Stomach (tissue), 9 donors: ENCODE measurements around the gene PANK2. TPM values are rescaled to one million over a fixed set of nuclear protein-coding genes. Genes with fewer than 3 reads are reported as not detected.

ENCODE experiments used
- DNase-seq, 2 donors: peaks; one replicate each; pipeline versions ENCODE4 v3.0.0 to v3.0.0-alpha.2; 2013 to 2019
- H3K27ac ChIP-seq, 5 donors: fragments of 200-600 bp in 4 of 5; sonication (generic) in 4 of 5; one replicate each; pipeline ENCODE4 v1.5.1; 2013 to 2019; ENCODE audit warnings: mild to moderate bottlenecking in 1 of 5, moderate library complexity in 1 of 5
- H3K27me3 ChIP-seq, 3 donors: fragments of 200-600 bp; sonication (generic); one replicate each; pipeline ENCODE4 v1.5.1; 2017 to 2019; ENCODE audit warnings: mixed run types in 1 of 3
- H3K36me3 ChIP-seq, 4 donors: fragments of 200-600 bp; sonication (generic); 1 replicate in 3 of 4; 2 replicates in 1 of 4; pipeline ENCODE4 v1.5.1; 2016 to 2019
- H3K4me1 ChIP-seq, 4 donors: fragments of 200-600 bp; sonication (generic); one replicate each; pipeline ENCODE4 v1.5.1; 2016 to 2019
- H3K4me3 ChIP-seq, 4 donors: fragments of 200-600 bp; sonication (generic) in 3 of 4; one replicate each; pipeline ENCODE4 v1.5.1; 2016 to 2019; ENCODE audit warnings: mild to moderate bottlenecking in 1 of 4
- H3K9me3 ChIP-seq, 4 donors: fragments of 200-600 bp; sonication (generic); one replicate each; pipeline ENCODE4 v1.5.1; 2016 to 2019
- CTCF ChIP-seq, 7 experiments: fragments of 450-650 bp in 4 of 7; fragments of 200-600 bp in 3 of 7; sonication (generic) in 3 of 7; IDR thresholded peaks; one replicate each; pipeline ENCODE4 v1.5.1; 2016 to 2019; ENCODE audit warnings: antibody characterized with exemption in 7 of 7, control low read depth in 2 of 7, mild to moderate bottlenecking in 1 of 7
- EP300 ChIP-seq: sonication (generic); formaldehyde crosslinking; IDR thresholded peaks from one replicate; pipeline ENCODE4 v1.6.1; 2017; ENCODE audit warnings: antibody characterized with exemption
- POLR2A ChIP-seq, 4 donors: fragments of 450-650 bp; IDR thresholded peaks; one replicate each; pipeline ENCODE4 v1.6.1; 2016; ENCODE audit warnings: antibody characterized with exemption in 4 of 4, control low read depth in 2 of 4, mild to moderate bottlenecking in 1 of 4, moderate library complexity in 1 of 4
- POLR2AphosphoS5 ChIP-seq, 3 donors: sonication (generic); formaldehyde crosslinking; IDR thresholded peaks; one replicate each; pipeline ENCODE4 v1.6.1; 2016; ENCODE audit warnings: antibody characterized with exemption in 3 of 3
- WGBS, 5 donors: extraction: QIAGEN DNeasy Blood & Tissue Kit in 3 of 5; methylation state at CpG; one replicate each; pipeline versions ENCODE4 v1.1.5 to v1.1.7; 2013 to 2018; 5-methylcytosine and 5-hydroxymethylcytosine counted together
- intact Hi-C: fragments of 100-400 bp; cut with DNase I; formaldehyde crosslinking; loops from one replicate; pipeline ENCODE4 v1.15.1; 2023; ENCODE audit warnings: low total_unique reads
- polyA plus RNA-seq, 3 donors: library from polyadenylated mRNA; stranded (reverse); fragments of 200-250 nt; gene quantifications; one replicate each; pipeline ENCODE4 v1.2.3, GENCODE V29; 2013
- total RNA-seq, 5 donors: library from RNA; depleted of rRNA; stranded (reverse); fragments of >200 nt; gene quantifications; one replicate each; pipeline versions ENCODE4 v1.1.0 to v1.2.3, GENCODE V29; 2014 to 2016
- donor health status: healthy with polysubstance abuse.
- donor health status: Bipolar disorder and iron deficiency.
- donor health status: healthy.

PANK2 gene
- total and polyA plus RNA-seq, 8 donors = 8.8 to 68.4 (median 26.8) TPM

GRCh38 chr20:3887876-3888620 is 1.1 kb upstream of the PANK2 start:
- peak in 1 of 2 donors; percentile 69 for DNase-seq
- 15 to 21% (median 19%) methylated on average over 15 of the region's 15 CpGs for WGBS, 5 donors
- peak overlapping the region; percentile 87 to 100 (median 93) for H3K4me3 ChIP-seq
- H3K9me3 ChIP-seq = no peaks in the 10 kb centered on the region
- peak overlapping the region; percentile 85 to 97 (median 97) for H3K27ac ChIP-seq
- TF ChIP-seq EP300 (no peak), POLR2A (IDR thresholded peaks at IDR 0.05) (no peak)
- no peaks in the 10 kb centered on the region for H3K36me3 ChIP-seq
- H3K27me3 ChIP-seq = no peaks in the 10 kb centered on the region
- intact Hi-C loops = no loop called here
- H3K4me1 ChIP-seq = peaks cover 33 to 47% (median 41%) of the 10 kb centered on the region in 4 donors

GRCh38 chr20:3889489-3890397 is 556 bp downstream of the PANK2 start:
- H3K27me3 ChIP-seq = no peaks in the 10 kb centered on the region
- 0 to 1% (median 0%) methylated on average over 11 to 68 of the region's 68 CpGs for WGBS, 5 donors
- intact Hi-C loops = no loop called here

GRCh38 chr20:3890398-3890751 is 1.2 kb downstream of the PANK2 start:
- TF ChIP-seq CTCF (IDR thresholded peaks at IDR 0.05) (no peak), POLR2AphosphoS5 (IDR thresholded peaks at IDR 0.05) (no peak), POLR2A (IDR thresholded peaks at IDR 0.05) (no peak), EP300 (no peak)
- peak overlapping the region; percentile 87 to 100 (median 93) for H3K4me3 ChIP-seq
- intact Hi-C loops = no loop called here
- no peaks in the 10 kb centered on the region for H3K36me3 ChIP-seq
- no peaks in the 10 kb centered on the region for H3K27me3 ChIP-seq
- peak in 1 of 2 donors; percentile 61 for DNase-seq
- H3K27ac ChIP-seq = peak overlapping the region; percentile 96 to 98 (median 97)
- H3K4me1 ChIP-seq = peaks cover 49 to 70% (median 63%) of the 10 kb centered on the region in 4 donors
- H3K9me3 ChIP-seq = no peaks in the 10 kb centered on the region
- WGBS, 5 donors = 0 to 4% (median 1%) methylated on average over 3 of the region's 3 CpGs

More at GRCh38 chr20:3889489-3890397, 556 bp downstream of the PANK2 start:
- Histone ChIP-seq H3K27ac (peak overlapping the region; percentile 96 to 98 (median 97)), H3K4me3 (peak overlapping the region; percentile 87 to 100 (median 93)), H3K9me3 (no peaks in the 10 kb centered on the region), H3K4me1 (peaks cover 49 to 64% (median 57%) of the 10 kb centered on the region in 4 donors), H3K36me3 (no peaks in the 10 kb centered on the region)
- DNase-seq = peak; percentile 40 to 75
- TF ChIP-seq CTCF (IDR thresholded peaks at IDR 0.05) (peak in 1 of 7 experiments; percentile 5), POLR2A (IDR thresholded peaks at IDR 0.05) (no peak)

GRCh38 chr20:3890999-3891929 is 2.1 kb downstream of the PANK2 start:
- peaks cover 51 to 79% (median 69%) of the 10 kb centered on the region in 4 donors for H3K4me1 ChIP-seq
- intact Hi-C loops = no loop called here
- WGBS, 5 donors = 40 to 43% (median 42%) methylated on average over 16 of the region's 16 CpGs

More at GRCh38 chr20:3890999-3891929, 2.1 kb downstream of the PANK2 start:
- H3K27me3 ChIP-seq = no peaks in the 10 kb centered on the region
- DNase-seq = no peak
- H3K36me3 ChIP-seq = no peaks in the 10 kb centered on the region
- H3K27ac ChIP-seq = peak overlapping the region in 4 of 5 donors; percentile 16 to 97 (median 96)
- H3K9me3 ChIP-seq = no peaks in the 10 kb centered on the region
- TF ChIP-seq EP300 (no peak), POLR2A (IDR thresholded peaks at IDR 0.05) (no peak), CTCF (IDR thresholded peaks at IDR 0.05) (no peak), POLR2AphosphoS5 (IDR thresholded peaks at IDR 0.05) (no peak)
- H3K4me3 ChIP-seq = peak overlapping the region; percentile 87 to 100 (median 93)
